Parathyroid adenoma (tissue), 2 donors: Measurements from ENCODE around the gene INHBA.

ENCODE experiments used
- H2AFZ ChIP-seq: fragments of 300-600 bp; sonication (generic); one replicate; pipeline ENCODE4 v1.7.0; 2017; ENCODE audit warnings: antibody characterized with exemption, mild to moderate bottlenecking
- H3K27ac ChIP-seq: fragments of 300-600 bp; sonication (generic); one replicate; pipeline ENCODE4 v1.7.0; 2017
- H3K27me3 ChIP-seq: fragments of 300-600 bp; sonication (generic); one replicate; pipeline ENCODE4 v1.7.0; 2017; ENCODE audit warnings: low read length; ENCODE audit not compliant: control insufficient read depth, insufficient read depth
- H3K36me3 ChIP-seq: fragments of 300-600 bp; sonication (generic); one replicate; pipeline ENCODE4 v1.7.0; 2017; ENCODE audit warnings: low read length; ENCODE audit not compliant: control insufficient read depth, insufficient read depth
- H3K4me1 ChIP-seq: fragments of 300-600 bp; sonication (generic); one replicate; pipeline ENCODE4 v1.7.0; 2017; ENCODE audit warnings: control low read depth
- H3K4me2 ChIP-seq: fragments of 300-600 bp; sonication (generic); one replicate; pipeline ENCODE4 v1.7.0; 2017; ENCODE audit warnings: low read length
- H3K4me3 ChIP-seq: fragments of 300-600 bp; sonication (generic); one replicate; pipeline ENCODE4 v1.7.0; 2017; ENCODE audit warnings: low read depth, low read length
- H3K79me2 ChIP-seq: fragments of 300-600 bp; sonication (generic); one replicate; pipeline ENCODE4 v1.7.0; 2017; ENCODE audit warnings: control low read depth
- H3K9ac ChIP-seq: fragments of 300-600 bp; sonication (generic); one replicate; pipeline ENCODE4 v1.7.0; 2017; ENCODE audit warnings: mild to moderate bottlenecking
- H3K9me3 ChIP-seq: fragments of 300-600 bp; sonication (generic); one replicate; pipeline ENCODE4 v1.7.0; 2017; ENCODE audit warnings: low read length; ENCODE audit not compliant: control insufficient read depth
- CTCF ChIP-seq: fragments of 300-600 bp; sonication (generic); IDR thresholded peaks from one replicate; pipeline ENCODE4 v1.7.0; 2017; ENCODE audit warnings: antibody characterized with exemption, mild to moderate bottlenecking
- donor health status: primary hyperparathyroidism.

Gene INHBA

GRCh38 chr7:41685684-41686083, 17.2 kb downstream of the INHBA start:
- no peak overlapping the region for H2AFZ ChIP-seq
- H3K36me3 ChIP-seq = no peaks in the 10 kb centered on the region
- no peak overlapping the region for H3K27ac ChIP-seq
- no peaks in the 10 kb centered on the region for H3K79me2 ChIP-seq
- TF ChIP-seq CTCF = no peak
- no peaks in the 10 kb centered on the region for H3K9me3 ChIP-seq
- no peak overlapping the region for H3K9ac ChIP-seq
- H3K4me2 ChIP-seq = no peak overlapping the region
- no peaks in the 10 kb centered on the region for H3K27me3 ChIP-seq
- H3K4me1 ChIP-seq = no peaks in the 10 kb centered on the region
- no peak overlapping the region for H3K4me3 ChIP-seq

GRCh38 chr7:41682422-41682821, 20.5 kb downstream of the INHBA start:
- no peaks in the 10 kb centered on the region for H3K79me2 ChIP-seq
- H3K4me3 ChIP-seq = no peak overlapping the region
- TF ChIP-seq CTCF = no peak
- H3K4me2 ChIP-seq = no peak overlapping the region
- H3K27ac ChIP-seq = no peak overlapping the region
- no peak overlapping the region for H3K9ac ChIP-seq
- no peaks in the 10 kb centered on the region for H3K4me1 ChIP-seq
- H2AFZ ChIP-seq = no peak overlapping the region
- H3K36me3 ChIP-seq = no peaks in the 10 kb centered on the region
- no peaks in the 10 kb centered on the region for H3K9me3 ChIP-seq
- H3K27me3 ChIP-seq = no peaks in the 10 kb centered on the region

GRCh38 chr7:41679566-41679965, 23.3 kb downstream of the INHBA start:
- Histone ChIP-seq H3K9me3 (no peaks in the 10 kb centered on the region), H3K4me2 (no peak overlapping the region), H3K4me1 (no peaks in the 10 kb centered on the region), H3K79me2 (no peaks in the 10 kb centered on the region), H2AFZ (no peak overlapping the region), H3K4me3 (no peak overlapping the region), H3K27me3 (no peaks in the 10 kb centered on the region), H3K36me3 (no peaks in the 10 kb centered on the region), H3K9ac (no peak overlapping the region), H3K27ac (no peak overlapping the region)
- no peak for TF ChIP-seq CTCF

- no peak overlapping the region for H3K4me3 ChIP-seq
- no peak overlapping the region for H3K4me2 ChIP-seq
- H3K27me3 ChIP-seq = no peaks in the 10 kb centered on the region
- H3K27ac ChIP-seq = no peak overlapping the region
- no peaks in the 10 kb centered on the region for H3K79me2 ChIP-seq
- no peak overlapping the region for H2AFZ ChIP-seq
- H3K4me1 ChIP-seq = no peaks in the 10 kb centered on the region
- no peaks in the 10 kb centered on the region for H3K36me3 ChIP-seq
- H3K9ac ChIP-seq = no peak overlapping the region
- H3K9me3 ChIP-seq = no peaks in the 10 kb centered on the region
- no peak for TF ChIP-seq CTCF
These were observed 28.3 kb downstream of the INHBA start for GRCh38 chr7:41674505-41675023.

GRCh38 chr7:41661596-41661995, 41.3 kb downstream of the INHBA start:
- Histone ChIP-seq H3K27me3 (no peaks in the 10 kb centered on the region), H3K4me2 (no peak overlapping the region), H3K27ac (no peak overlapping the region), H3K36me3 (no peaks in the 10 kb centered on the region), H3K9me3 (no peaks in the 10 kb centered on the region), H3K79me2 (no peaks in the 10 kb centered on the region), H2AFZ (no peak overlapping the region), H3K4me1 (no peaks in the 10 kb centered on the region), H3K9ac (no peak overlapping the region), H3K4me3 (no peak overlapping the region)
- TF ChIP-seq CTCF = no peak
